Naive thymus-derived CD8-positive, alpha-beta T cell (primary cell): ENCODE data around the gene OPRL1. TPM values are rescaled to one million over a fixed set of nuclear protein-coding genes. Genes with fewer than 3 reads are reported as not detected.

Source experiments
- ATAC-seq, 2 donors: fragments of 150-1000 bp; cut with Tn5 transposase in 1 of 2; sonication (Bioruptor Pico), chemical (Tn5 transposase) in 1 of 2; 1 replicate in 1 of 2; 2 replicates in 1 of 2; pipeline ENCODE4 v1.10.0; 2021; ENCODE audit warnings: mild to moderate bottlenecking in 2 of 2, moderate library complexity in 2 of 2
- POLR2A ChIA-PET: fragments of 350-600 bp; sonication (Branson Sonifier 250); formaldehyde crosslinking; loops from one replicate; lab custom pipeline; 2021; ENCODE audit warnings: antibody characterized with exemption; lab: Charles Lee
- DNase-seq, 10 donors: peaks; one replicate each; pipeline versions ENCODE4 v3.0.0 to v3.0.0-alpha.2; 2020 to 2022
- H3K27ac Mint-ChIP-seq, 10 donors: one replicate each; pipeline ENCODE4 v1.8.0; 2020 to 2022; ENCODE audit warnings: mild to moderate bottlenecking in 10 of 10, mixed read lengths in 10 of 10, moderate library complexity in 4 of 10, inconsistent platforms in 1 of 10
- H3K27me3 Mint-ChIP-seq, 5 donors: one replicate each; pipeline ENCODE4 v1.8.0; 2021 to 2022; ENCODE audit warnings: mixed read lengths in 5 of 5
- H3K36me3 Mint-ChIP-seq, 3 donors: one replicate each; pipeline ENCODE4 v1.8.0; 2020 to 2022; ENCODE audit warnings: mixed read lengths in 3 of 3, mild to moderate bottlenecking in 2 of 3, inconsistent platforms in 1 of 3
- H3K4me1 Mint-ChIP-seq, 4 donors: one replicate each; pipeline ENCODE4 v1.8.0; 2021 to 2022; ENCODE audit warnings: mixed read lengths in 4 of 4
- H3K4me3 Mint-ChIP-seq, 10 donors: one replicate each; pipeline ENCODE4 v1.8.0; 2020 to 2022; ENCODE audit warnings: mild to moderate bottlenecking in 10 of 10, mixed read lengths in 10 of 10, moderate library complexity in 6 of 10, inconsistent platforms in 1 of 10
- H3K9me3 Mint-ChIP-seq, 9 donors: one replicate each; pipeline ENCODE4 v1.8.0; 2020 to 2022; ENCODE audit warnings: mixed read lengths in 9 of 9, mild to moderate bottlenecking in 3 of 9, inconsistent platforms in 1 of 9, moderate library complexity in 1 of 9
- polyA plus RNA-seq, 3 donors: library from polyadenylated mRNA; unstranded; fragments of 300-500 nt; fragmentation: Illumina TruSeq; gene quantifications; one replicate each; pipeline ENCODE4 v1.2.3, GENCODE V29; 2021
- total RNA-seq, 8 experiments: library from RNA in 2 of 8; stranded (reverse) in 2 of 8; gene quantifications; one replicate each; pipeline ENCODE4 v1.2.3 and lab custom pipeline; 2021 to 2026

The OPRL1 gene
- total and polyA plus RNA-seq, 5 experiments from 2014 or later = 0.77 to 1.6 (median 0.91) TPM

DNA sequence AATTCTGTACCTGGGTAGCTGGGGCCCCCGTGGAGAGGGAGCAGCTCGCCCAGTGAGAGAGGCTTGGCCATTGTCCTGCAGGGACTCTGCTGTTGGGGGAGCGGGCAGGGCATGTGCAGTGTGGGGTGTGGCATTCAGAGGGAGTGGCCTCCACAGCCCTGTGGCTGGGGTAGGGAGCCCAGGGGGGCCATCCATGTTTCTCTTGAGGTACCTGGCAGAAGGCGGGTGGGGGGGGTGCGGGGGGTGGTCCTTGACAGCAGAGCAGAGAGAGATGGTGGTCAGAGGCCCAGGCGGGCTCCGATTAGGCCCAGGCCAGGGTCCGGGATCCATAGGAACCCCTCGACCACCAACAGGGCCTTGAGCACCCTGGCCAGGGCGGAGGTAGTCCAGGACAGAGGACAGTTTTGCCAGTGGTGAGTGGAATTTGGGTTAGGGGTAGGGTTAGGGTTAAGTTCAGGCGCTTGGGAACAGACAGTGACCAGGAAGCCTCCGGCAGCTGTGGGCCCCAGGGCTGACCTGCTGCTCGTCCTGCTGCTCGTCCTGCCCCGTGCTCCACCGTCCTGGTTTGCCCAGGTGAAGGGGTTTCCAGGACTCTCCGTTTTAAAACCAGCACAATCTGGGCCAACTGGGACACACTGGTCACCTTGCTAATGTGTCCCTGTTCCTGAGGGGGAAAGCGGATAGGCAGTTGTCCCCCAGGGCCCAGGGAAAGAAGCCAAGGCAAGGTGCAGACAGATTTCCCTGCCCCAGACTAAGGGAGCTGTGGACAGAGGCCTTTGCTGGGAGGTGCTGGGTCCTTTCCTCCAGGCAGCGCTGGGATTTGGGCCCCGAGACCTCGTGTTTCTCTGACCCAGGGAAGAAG is 59.5 kb downstream of the OPRL1 start:
- no peak overlapping the region for H3K27ac Mint-ChIP-seq
- peaks cover 0 to 6% (median 2%) of the 10 kb centered on the region in 9 donors for H3K9me3 Mint-ChIP-seq
- peaks cover 0 to 2% (median 0%) of the 10 kb centered on the region in 4 donors for H3K4me1 Mint-ChIP-seq
- no peak for DNase-seq
- POLR2A ChIA-PET = no interaction called here
- peaks cover 0 to 40% (median 6%) of the 10 kb centered on the region in 5 donors for H3K27me3 Mint-ChIP-seq
- peaks cover 0 to 3% (median 0%) of the 10 kb centered on the region in 3 donors for H3K36me3 Mint-ChIP-seq
- no peak for ATAC-seq
- H3K4me3 Mint-ChIP-seq = no peak overlapping the region

- ATAC-seq (no peak), DNase-seq (no peak)
- POLR2A ChIA-PET = no interaction called here
- Mint-ChIP-seq H3K9me3 (peaks cover 0 to 14% (median 8%) of the 10 kb centered on the region in 9 donors), H3K4me3 (no peak overlapping the region), H3K36me3 (peaks cover 0 to 12% (median 4%) of the 10 kb centered on the region in 3 donors), H3K27ac (no peak overlapping the region), H3K4me1 (no peaks in the 10 kb centered on the region), H3K27me3 (peaks cover 0 to 37% (median 6%) of the 10 kb centered on the region in 5 donors)
These were observed 60.4 kb downstream of the OPRL1 start for GRCh38 chr20:64140061-64140931.

DNA sequence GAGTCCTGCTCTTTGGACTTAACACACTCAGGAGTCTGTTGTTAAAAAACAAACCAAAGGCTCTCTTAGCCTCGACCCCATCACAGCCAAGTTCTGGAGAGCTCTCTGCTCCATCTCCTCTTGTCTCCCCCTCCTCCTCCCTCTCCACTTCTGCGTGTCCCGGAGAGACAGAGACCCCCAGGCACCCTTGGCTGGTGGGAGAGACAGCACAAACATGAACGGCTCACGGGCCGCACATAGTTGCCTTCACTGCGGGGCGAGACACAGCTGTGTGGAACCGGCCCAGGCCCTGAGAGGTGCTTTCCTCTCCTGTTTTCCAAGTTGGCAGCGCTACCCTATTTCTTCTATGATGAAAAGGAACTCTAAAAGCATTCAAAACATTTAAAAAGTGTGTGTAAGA is 61.1 kb downstream of the OPRL1 start:
- Mint-ChIP-seq H3K27me3 (peaks cover 0 to 30% (median 5%) of the 10 kb centered on the region in 5 donors), H3K36me3 (peaks cover 0 to 12% (median 4%) of the 10 kb centered on the region in 3 donors), H3K27ac (no peak overlapping the region), H3K9me3 (peaks cover 0 to 16% (median 9%) of the 10 kb centered on the region in 9 donors), H3K4me3 (no peak overlapping the region), H3K4me1 (no peaks in the 10 kb centered on the region)
- ATAC-seq = no peak
- POLR2A ChIA-PET = no interaction called here
- no peak for DNase-seq

DNA sequence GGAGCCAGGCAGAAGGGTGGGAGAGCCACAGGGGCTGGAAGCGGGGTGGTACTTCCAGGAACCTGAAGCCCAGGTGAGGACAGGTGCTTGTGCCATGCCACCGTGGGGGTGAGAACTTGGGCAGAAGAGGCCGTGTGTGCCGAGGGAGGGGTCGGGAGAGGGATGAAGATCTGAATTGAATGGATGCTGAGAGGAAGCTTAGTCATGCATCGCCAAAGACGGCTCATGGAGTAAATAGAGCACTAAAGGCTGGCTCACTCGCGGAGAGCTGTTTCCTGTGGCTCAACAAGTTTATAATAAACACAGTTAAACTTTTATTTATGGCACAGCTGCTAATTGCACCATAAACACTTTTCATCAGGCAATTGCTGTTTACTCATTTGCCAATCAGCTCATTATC is 62.7 kb downstream of the OPRL1 start:
- Mint-ChIP-seq H3K4me1 (no peaks in the 10 kb centered on the region), H3K27ac (no peak overlapping the region), H3K27me3 (peaks cover 0 to 25% (median 5%) of the 10 kb centered on the region in 5 donors), H3K9me3 (peaks cover 0 to 16% (median 10%) of the 10 kb centered on the region in 9 donors), H3K36me3 (peaks cover 0 to 12% (median 4%) of the 10 kb centered on the region in 3 donors), H3K4me3 (no peak overlapping the region)
- DNase-seq = no peak
- no peak for ATAC-seq
- POLR2A ChIA-PET = no interaction called here

GRCh38 chr20:64143018-64143801 is 63.3 kb downstream of the OPRL1 start:
- H3K4me1 Mint-ChIP-seq = no peaks in the 10 kb centered on the region
- peaks cover 0 to 25% (median 5%) of the 10 kb centered on the region in 5 donors for H3K27me3 Mint-ChIP-seq
- H3K4me3 Mint-ChIP-seq = no peak overlapping the region
- ATAC-seq (no peak), DNase-seq (no peak)
- POLR2A ChIA-PET = no interaction called here
- peaks cover 0 to 12% (median 4%) of the 10 kb centered on the region in 3 donors for H3K36me3 Mint-ChIP-seq
- no peak overlapping the region for H3K27ac Mint-ChIP-seq
- peaks cover 0 to 16% (median 10%) of the 10 kb centered on the region in 9 donors for H3K9me3 Mint-ChIP-seq

GRCh38 chr20:64144144-64144912 is 64.4 kb downstream of the OPRL1 start:
- no peak for DNase-seq
- H3K9me3 Mint-ChIP-seq = peaks cover 0 to 16% (median 10%) of the 10 kb centered on the region in 9 donors
- POLR2A ChIA-PET = no interaction called here
- no peaks in the 10 kb centered on the region for H3K4me1 Mint-ChIP-seq
- H3K36me3 Mint-ChIP-seq = peaks cover 0 to 12% (median 4%) of the 10 kb centered on the region in 3 donors
- ATAC-seq = no peak
- no peak overlapping the region for H3K4me3 Mint-ChIP-seq
- peaks cover 0 to 25% (median 5%) of the 10 kb centered on the region in 5 donors for H3K27me3 Mint-ChIP-seq
- no peak overlapping the region for H3K27ac Mint-ChIP-seq

- DNase-seq = no peak
- POLR2A ChIA-PET = no interaction called here
- Mint-ChIP-seq H3K4me1 (peaks cover 0 to under 1% (median 0%) of the 10 kb centered on the region in 4 donors), H3K27ac (no peak overlapping the region), H3K4me3 (no peak overlapping the region), H3K27me3 (peaks cover 0 to 22% (median 5%) of the 10 kb centered on the region in 5 donors), H3K36me3 (peaks cover 0 to 12% (median 4%) of the 10 kb centered on the region in 3 donors), H3K9me3 (peaks cover 0 to 16% (median 10%) of the 10 kb centered on the region in 9 donors)
- no peak for ATAC-seq
These were observed 65.8 kb downstream of the OPRL1 start for GRCh38 chr20:64145458-64146300.

GRCh38 chr20:64146301-64146935 is 66.5 kb downstream of the OPRL1 start:
- H3K4me3 Mint-ChIP-seq = no peak overlapping the region
- peaks cover 0 to 1% (median 0%) of the 10 kb centered on the region in 4 donors for H3K4me1 Mint-ChIP-seq
- peaks cover 0 to 12% (median 4%) of the 10 kb centered on the region in 3 donors for H3K36me3 Mint-ChIP-seq
- no peak for DNase-seq
- peaks cover 0 to 18% (median 5%) of the 10 kb centered on the region in 5 donors for H3K27me3 Mint-ChIP-seq
- ATAC-seq = no peak
- H3K9me3 Mint-ChIP-seq = peaks cover 0 to 16% (median 10%) of the 10 kb centered on the region in 9 donors
- H3K27ac Mint-ChIP-seq = no peak overlapping the region
- POLR2A ChIA-PET = no interaction called here

DNA sequence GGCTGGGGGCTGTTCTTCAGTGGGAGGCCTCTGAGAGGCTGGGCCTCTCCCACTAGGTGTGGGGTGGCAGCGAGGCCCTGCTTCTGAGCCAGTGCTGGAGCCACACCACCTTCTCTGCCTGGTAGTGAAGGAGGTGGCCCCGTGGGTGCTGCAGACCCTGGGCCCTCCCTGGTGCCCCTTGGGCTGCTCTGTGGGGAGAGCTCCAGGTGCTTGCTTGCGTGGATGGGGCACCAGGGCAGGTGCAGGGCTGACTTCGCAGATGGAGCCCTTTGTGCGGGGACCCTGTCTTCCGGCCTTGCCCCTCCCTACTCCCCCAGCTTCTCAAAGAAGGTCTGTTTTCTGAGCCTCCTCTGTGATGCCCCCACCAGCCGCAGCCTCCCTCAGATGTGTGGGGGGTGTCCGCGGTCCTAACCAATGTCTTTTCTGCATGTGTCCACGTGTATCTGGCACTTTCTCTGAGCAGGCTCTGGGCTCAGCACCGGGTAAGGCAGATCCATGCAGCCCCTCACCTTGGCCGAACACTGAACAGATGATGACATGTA is 67.1 kb downstream of the OPRL1 start:
- Mint-ChIP-seq H3K4me3 (no peak overlapping the region), H3K4me1 (peaks cover 0 to 1% (median 0%) of the 10 kb centered on the region in 4 donors), H3K27me3 (peaks cover 0 to 17% (median 5%) of the 10 kb centered on the region in 5 donors), H3K36me3 (peaks cover 0 to 12% (median 4%) of the 10 kb centered on the region in 3 donors), H3K27ac (no peak overlapping the region), H3K9me3 (peaks cover 0 to 16% (median 10%) of the 10 kb centered on the region in 9 donors)
- no peak for DNase-seq
- ATAC-seq = no peak
- POLR2A ChIA-PET = interaction anchor here (0.6 kb wide), 1 partner anchor 289 kb away, joined by 4 read pairs; no protein-coding TSS in a partner anchor

DNA sequence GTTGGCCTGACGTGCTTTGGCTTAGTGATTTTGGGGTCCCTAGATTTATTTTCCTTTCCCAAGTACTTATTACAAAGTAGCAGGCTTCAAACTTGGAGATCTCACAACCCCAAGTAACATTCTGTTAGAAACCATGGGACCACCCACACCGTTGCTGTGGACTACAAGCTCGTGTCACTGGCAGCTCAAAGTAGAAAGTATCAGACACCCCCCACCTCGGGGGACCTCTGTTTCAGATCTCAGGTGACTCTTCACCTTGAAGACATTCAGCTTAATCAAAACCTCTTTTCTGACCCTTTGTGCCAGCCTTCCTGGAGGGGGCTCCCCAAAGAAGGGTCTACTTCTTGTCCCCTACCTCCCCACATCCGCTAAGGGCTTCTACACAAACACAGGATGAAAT is 68.7 kb downstream of the OPRL1 start:
- peaks cover 0 to 12% (median 4%) of the 10 kb centered on the region in 3 donors for H3K36me3 Mint-ChIP-seq
- no peak overlapping the region for H3K27ac Mint-ChIP-seq
- POLR2A ChIA-PET = interaction anchor here (0.5 kb wide), 1 partner anchor 111 kb away, joined by 3 read pairs; no protein-coding TSS in a partner anchor
- H3K4me3 Mint-ChIP-seq = no peak overlapping the region
- peaks cover 0 to 13% (median 0%) of the 10 kb centered on the region in 5 donors for H3K27me3 Mint-ChIP-seq
- H3K4me1 Mint-ChIP-seq = peaks cover 0 to 4% (median under 1%) of the 10 kb centered on the region in 4 donors
- H3K9me3 Mint-ChIP-seq = peaks cover 0 to 16% (median 10%) of the 10 kb centered on the region in 9 donors
- DNase-seq = no peak
- ATAC-seq = no peak
